ENCODE measurements around the gene ZNF586.

Gene ZNF586

GRCh38 chr19:57746580-57747471 is 22.6 kb upstream of the ZNF586 start, which contains the start of gene ZNF776:
ZNF776 (plus strand) TSS chr19:57746815; CDS start chr19:57747059, 244 bp downstream.
- no peaks in the 10 kb centered on the region for H3K27me3 ChIP-seq (ENCODE audit: control insufficient read depth, insufficient read depth, low read length)
- peak within 1 kb of the TSS; percentile 82 for H2AFZ ChIP-seq
- peaks cover 19% of the 10 kb centered on the region for H3K4me1 ChIP-seq
- peak within 1 kb of the TSS; percentile 73 for H3K27ac ChIP-seq
- TF ChIP-seq CTCF (IDR thresholded peaks at IDR 0.05): peak; percentile 10
- peak within 1 kb of the TSS; percentile 95 for H3K4me2 ChIP-seq (ENCODE audit: low read length)
- peak within 1 kb of the TSS; percentile 93 for H3K4me3 ChIP-seq (ENCODE audit: low read depth, low read length)
- H3K9ac ChIP-seq: peak within 1 kb of the TSS; percentile 14
- H3K36me3 ChIP-seq (ENCODE audit: control insufficient read depth, insufficient read depth, low read length): no peaks in the 10 kb centered on the region
- peaks cover 36% of the 10 kb centered on the region for H3K79me2 ChIP-seq
- no peaks in the 10 kb centered on the region for H3K9me3 ChIP-seq (ENCODE audit: control insufficient read depth, low read length)

GRCh38 chr19:57747472-57747807 is 22.0 kb upstream of the ZNF586 start:
- Histone ChIP-seq H2AFZ (peak overlapping the region; percentile 82), H3K27ac (peak overlapping the region; percentile 73), H3K4me1 (peaks cover 19% of the 10 kb centered on the region), H3K27me3 (ENCODE audit: control insufficient read depth, insufficient read depth, low read length) (no peaks in the 10 kb centered on the region), H3K4me3 (ENCODE audit: low read depth, low read length) (peak overlapping the region; percentile 93), H3K79me2 (peaks cover 36% of the 10 kb centered on the region), H3K9ac (peak overlapping the region; percentile 14), H3K36me3 (ENCODE audit: control insufficient read depth, insufficient read depth, low read length) (no peaks in the 10 kb centered on the region), H3K9me3 (ENCODE audit: control insufficient read depth, low read length) (no peaks in the 10 kb centered on the region), H3K4me2 (ENCODE audit: low read length) (peak overlapping the region; percentile 95)
- no peak for TF ChIP-seq CTCF (IDR thresholded peaks at IDR 0.05)

GRCh38 chr19:57748029-57748428 is 21.4 kb upstream of the ZNF586 start:
- Histone ChIP-seq H3K27ac (no peak overlapping the region), H3K4me3 (ENCODE audit: low read depth, low read length) (peak overlapping the region; percentile 93), H3K9me3 (ENCODE audit: control insufficient read depth, low read length) (no peaks in the 10 kb centered on the region), H3K4me1 (peaks cover 19% of the 10 kb centered on the region), H3K36me3 (ENCODE audit: control insufficient read depth, insufficient read depth, low read length) (no peaks in the 10 kb centered on the region), H3K9ac (no peak overlapping the region), H3K27me3 (ENCODE audit: control insufficient read depth, insufficient read depth, low read length) (no peaks in the 10 kb centered on the region), H3K79me2 (peaks cover 36% of the 10 kb centered on the region), H3K4me2 (ENCODE audit: low read length) (peak overlapping the region; percentile 95), H2AFZ (no peak overlapping the region)
- no peak for TF ChIP-seq CTCF (IDR thresholded peaks at IDR 0.05)

- H3K9ac ChIP-seq: no peak overlapping the region
- H3K9me3 ChIP-seq (ENCODE audit: control insufficient read depth, low read length): no peaks in the 10 kb centered on the region
- TF ChIP-seq CTCF (IDR thresholded peaks at IDR 0.05): no peak
- H3K4me2 ChIP-seq (ENCODE audit: low read length): no peak overlapping the region
- H3K27ac ChIP-seq: no peak overlapping the region
- no peaks in the 10 kb centered on the region for H3K27me3 ChIP-seq (ENCODE audit: control insufficient read depth, insufficient read depth, low read length)
- no peak overlapping the region for H2AFZ ChIP-seq
- no peaks in the 10 kb centered on the region for H3K36me3 ChIP-seq (ENCODE audit: control insufficient read depth, insufficient read depth, low read length)
- H3K79me2 ChIP-seq: peaks cover 24% of the 10 kb centered on the region
- no peak overlapping the region for H3K4me3 ChIP-seq (ENCODE audit: low read depth, low read length)
- peaks cover 5% of the 10 kb centered on the region for H3K4me1 ChIP-seq
Observed at GRCh38 chr19:57754091-57754673, 15.3 kb upstream of the ZNF586 start.
